ENCODE measurements around the gene CIC. TPM values are rescaled to one million over a fixed set of nuclear protein-coding genes. Genes with fewer than 3 reads are reported as not detected.

Gene CIC
- total and polyA plus RNA-seq, 2 of the 13 experiments (the other 11 are each of a cell fraction or from before 2014, with no cell fraction given), result 5.9 to 8.0 TPM

DNA sequence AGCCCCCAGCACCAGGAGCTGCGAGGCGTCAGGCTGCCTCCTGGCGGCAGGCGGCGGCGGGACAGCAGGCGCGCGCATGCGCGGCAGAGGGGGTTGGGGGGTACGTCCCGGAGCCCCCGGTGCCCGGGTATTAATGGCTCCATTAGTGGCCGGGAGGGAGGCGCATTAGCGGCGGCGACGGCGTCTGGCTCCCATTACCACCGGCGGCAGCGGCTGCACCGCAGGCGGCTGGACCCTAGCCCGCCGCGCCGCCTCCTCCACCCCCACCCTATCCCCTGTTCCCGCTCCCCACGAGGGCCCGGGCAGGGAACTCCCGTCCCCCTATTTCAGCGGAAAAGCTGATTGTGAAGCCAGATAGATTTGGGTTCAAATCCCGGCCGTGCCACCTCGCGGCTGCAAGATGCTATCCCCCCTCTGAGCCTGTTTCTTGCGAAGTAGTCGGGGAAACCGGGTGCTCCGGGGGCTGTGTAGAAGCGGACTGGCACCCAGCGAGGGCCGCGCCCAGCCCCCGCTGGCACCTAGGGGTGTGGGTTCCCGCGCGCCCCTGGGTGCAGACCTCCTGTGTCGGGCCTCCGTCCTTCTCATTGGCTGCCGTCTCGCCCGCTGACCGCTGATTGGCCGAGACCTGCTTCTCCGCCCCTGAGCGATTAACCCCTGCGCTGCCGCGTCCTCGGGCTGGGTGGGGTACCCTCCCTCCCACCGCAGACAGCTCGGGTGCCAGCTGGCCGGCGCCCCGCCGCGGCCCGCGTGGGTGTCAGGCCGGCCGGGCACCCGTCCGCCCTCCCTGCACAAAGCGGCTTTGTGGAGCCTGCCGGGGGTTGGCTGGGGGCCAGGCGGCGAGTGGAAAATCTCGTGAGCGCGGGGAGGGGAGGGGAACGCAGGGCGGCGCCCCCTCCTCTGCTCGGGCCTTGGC, 11.1 kb downstream of the CIC start (continued):
- TF ChIP-seq SP1 (IDR thresholded peaks at IDR 0.05), result no peak
- TF ChIP-seq SP1 (CRISPR knock-in tag; IDR thresholded peaks at IDR 0.05), result peak; percentile 62
- peak; percentile 30 for TF ChIP-seq ISL2 (CRISPR knock-in tag; IDR thresholded peaks at IDR 0.05)
- no peak for TF ChIP-seq IKZF4 (CRISPR knock-in tag; IDR thresholded peaks at IDR 0.05; ENCODE audit: borderline replicate concordance, low read depth, not compliant biosample characterization)
- peak; percentile 48; the same call in 1 of the 2 replicates for TF ChIP-seq ZNF546 (CRISPR knock-in tag; conservative IDR thresholded peaks at IDR 0.05)
- no peak for TF ChIP-seq ZNF749 (CRISPR knock-in tag; IDR thresholded peaks at IDR 0.05; ENCODE audit: borderline replicate concordance)
- TF ChIP-seq POGZ (CRISPR knock-in tag; IDR thresholded peaks at IDR 0.05), result peak; percentile 54; the same call in 1 of the 2 replicates
- no peak for TF ChIP-seq NFRKB (IDR thresholded peaks at IDR 0.05)
- TF ChIP-seq ZFP37 (CRISPR knock-in tag; IDR thresholded peaks at IDR 0.05; ENCODE audit: borderline replicate concordance), result no peak
- no peak for TF ChIP-seq ZNF790 (CRISPR knock-in tag; IDR thresholded peaks at IDR 0.05; ENCODE audit: borderline replicate concordance)
- TF ChIP-seq RNF2 (conservative IDR thresholded peaks at IDR 0.05; ENCODE audit: low read depth), result no peak
- TF ChIP-seq, protein P1, sequence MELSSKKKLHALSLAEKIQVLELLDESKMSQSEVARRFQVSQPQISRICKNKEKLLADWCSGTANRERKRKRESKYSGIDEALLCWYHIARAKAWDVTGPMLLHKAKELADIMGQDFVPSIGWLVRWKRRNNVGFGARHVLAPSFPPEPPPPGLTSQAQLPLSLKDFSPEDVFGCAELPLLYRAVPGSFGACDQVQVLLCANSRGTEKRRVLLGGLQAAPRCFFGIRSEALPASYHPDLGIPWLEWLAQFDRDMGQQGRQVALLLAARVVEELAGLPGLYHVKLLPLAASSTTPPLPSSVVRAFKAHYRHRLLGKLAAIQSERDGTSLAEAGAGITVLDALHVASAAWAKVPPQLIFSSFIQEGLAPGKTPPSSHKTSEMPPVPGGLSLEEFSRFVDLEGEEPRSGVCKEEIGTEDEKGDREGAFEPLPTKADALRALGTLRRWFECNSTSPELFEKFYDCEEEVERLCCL (CRISPR knock-in tag; IDR thresholded peaks at IDR 0.05; ENCODE audit: borderline replicate concordance), result peak; percentile 60; the same call in 1 of the 2 replicates
- TF ChIP-seq KLF16 (CRISPR knock-in tag; IDR thresholded peaks at IDR 0.05), result no peak
- TF ChIP-seq SIN3A (IDR thresholded peaks at IDR 0.05; ENCODE audit: borderline replicate concordance, low read depth, low read length), result peak; percentile 82; the same call in 1 of the 2 replicates
- TF ChIP-seq ZNF549 (CRISPR knock-in tag; IDR thresholded peaks at IDR 0.05), result no peak
- TF ChIP-seq ELF3 (CRISPR knock-in tag; IDR thresholded peaks at IDR 0.05), result no peak
- TF ChIP-seq, protein P2, sequence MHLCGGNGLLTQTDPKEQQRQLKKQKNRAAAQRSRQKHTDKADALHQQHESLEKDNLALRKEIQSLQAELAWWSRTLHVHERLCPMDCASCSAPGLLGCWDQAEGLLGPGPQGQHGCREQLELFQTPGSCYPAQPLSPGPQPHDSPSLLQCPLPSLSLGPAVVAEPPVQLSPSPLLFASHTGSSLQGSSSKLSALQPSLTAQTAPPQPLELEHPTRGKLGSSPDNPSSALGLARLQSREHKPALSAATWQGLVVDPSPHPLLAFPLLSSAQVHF (CRISPR knock-in tag; IDR thresholded peaks at IDR 0.05), result no peak
- peak; percentile 89 for TF ChIP-seq RAD21 (CRISPR knock-in tag; IDR thresholded peaks at IDR 0.05)
- no peak for TF ChIP-seq HDAC2 (CRISPR knock-in tag; IDR thresholded peaks at IDR 0.05)
- no peak for TF ChIP-seq NONO (IDR thresholded peaks at IDR 0.05)
- peak; percentile 51; the same call in 1 of the 2 replicates for TF ChIP-seq NONO (CRISPR knock-in tag; conservative IDR thresholded peaks at IDR 0.05)
- no peak for TF ChIP-seq HOXA7 (CRISPR knock-in tag; IDR thresholded peaks at IDR 0.05)
- TF ChIP-seq MEF2D (CRISPR knock-in tag; IDR thresholded peaks at IDR 0.05), result 0 out of 2 replicates have a peak, but pooled peaks have one; percentile 31
- TF ChIP-seq, protein P3, sequence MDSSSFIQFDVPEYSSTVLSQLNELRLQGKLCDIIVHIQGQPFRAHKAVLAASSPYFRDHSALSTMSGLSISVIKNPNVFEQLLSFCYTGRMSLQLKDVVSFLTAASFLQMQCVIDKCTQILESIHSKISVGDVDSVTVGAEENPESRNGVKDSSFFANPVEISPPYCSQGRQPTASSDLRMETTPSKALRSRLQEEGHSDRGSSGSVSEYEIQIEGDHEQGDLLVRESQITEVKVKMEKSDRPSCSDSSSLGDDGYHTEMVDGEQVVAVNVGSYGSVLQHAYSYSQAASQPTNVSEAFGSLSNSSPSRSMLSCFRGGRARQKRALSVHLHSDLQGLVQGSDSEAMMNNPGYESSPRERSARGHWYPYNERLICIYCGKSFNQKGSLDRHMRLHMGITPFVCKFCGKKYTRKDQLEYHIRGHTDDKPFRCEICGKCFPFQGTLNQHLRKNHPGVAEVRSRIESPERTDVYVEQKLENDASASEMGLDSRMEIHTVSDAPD (CRISPR knock-in tag; IDR thresholded peaks at IDR 0.05), result no peak
- TF ChIP-seq, protein P4, sequence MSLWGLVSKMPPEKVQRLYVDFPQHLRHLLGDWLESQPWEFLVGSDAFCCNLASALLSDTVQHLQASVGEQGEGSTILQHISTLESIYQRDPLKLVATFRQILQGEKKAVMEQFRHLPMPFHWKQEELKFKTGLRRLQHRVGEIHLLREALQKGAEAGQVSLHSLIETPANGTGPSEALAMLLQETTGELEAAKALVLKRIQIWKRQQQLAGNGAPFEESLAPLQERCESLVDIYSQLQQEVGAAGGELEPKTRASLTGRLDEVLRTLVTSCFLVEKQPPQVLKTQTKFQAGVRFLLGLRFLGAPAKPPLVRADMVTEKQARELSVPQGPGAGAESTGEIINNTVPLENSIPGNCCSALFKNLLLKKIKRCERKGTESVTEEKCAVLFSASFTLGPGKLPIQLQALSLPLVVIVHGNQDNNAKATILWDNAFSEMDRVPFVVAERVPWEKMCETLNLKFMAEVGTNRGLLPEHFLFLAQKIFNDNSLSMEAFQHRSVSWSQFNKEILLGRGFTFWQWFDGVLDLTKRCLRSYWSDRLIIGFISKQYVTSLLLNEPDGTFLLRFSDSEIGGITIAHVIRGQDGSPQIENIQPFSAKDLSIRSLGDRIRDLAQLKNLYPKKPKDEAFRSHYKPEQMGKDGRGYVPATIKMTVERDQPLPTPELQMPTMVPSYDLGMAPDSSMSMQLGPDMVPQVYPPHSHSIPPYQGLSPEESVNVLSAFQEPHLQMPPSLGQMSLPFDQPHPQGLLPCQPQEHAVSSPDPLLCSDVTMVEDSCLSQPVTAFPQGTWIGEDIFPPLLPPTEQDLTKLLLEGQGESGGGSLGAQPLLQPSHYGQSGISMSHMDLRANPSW (CRISPR knock-in tag; IDR thresholded peaks at IDR 0.05; ENCODE audit: borderline replicate concordance), result no peak
